ENCODE results near the gene CNTN5.

The CNTN5 gene

DNA sequence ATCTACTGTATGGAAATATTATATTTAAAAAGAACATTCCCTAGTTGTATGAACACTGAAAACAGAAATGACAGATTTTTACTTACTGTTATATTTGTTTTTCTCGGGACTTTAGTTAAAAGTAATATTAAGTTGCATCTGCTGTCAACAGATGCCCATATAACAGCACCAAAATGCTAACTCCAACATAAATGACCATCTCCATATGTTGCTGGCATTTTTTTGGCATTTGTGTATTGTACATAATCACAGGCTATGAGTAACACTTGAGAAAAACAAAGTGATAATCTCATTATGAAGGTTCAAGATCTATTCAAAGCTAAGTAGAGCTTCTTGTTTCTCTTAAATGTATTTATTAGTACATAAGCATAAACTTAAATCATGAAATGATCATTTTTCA, 172.0 kb downstream of the CNTN5 start:
- Histone ChIP-seq H4K91ac (ENCODE audit: low read length) (no peak overlapping the region), H3K27ac (ENCODE audit: low read length, poor library complexity, severe bottlenecking) (no peak overlapping the region), H2BK12ac (ENCODE audit: low read length in 2 of 2) (no peak overlapping the region), H2BK120ac (ENCODE audit: low read depth, low read length) (no peak overlapping the region), H2AFZ (ENCODE audit: low read depth, low read length) (no peak overlapping the region), H2BK5ac (ENCODE audit: low read depth, low read length, poor library complexity, severe bottlenecking) (no peak overlapping the region), H3K18ac (ENCODE audit: low read depth in 1 of 2, low read length in 2 of 2) (no peak overlapping the region), H3K23ac (ENCODE audit: low read length in 2 of 2) (no peak overlapping the region), H3K27me3 (ENCODE audit: control insufficient read depth in 1 of 2, insufficient read depth in 1 of 2, low read length in 2 of 2) (no peaks in the 10 kb centered on the region), H4K8ac (ENCODE audit: low read length) (no peak overlapping the region), H2AK5ac (ENCODE audit: low read length, severe bottlenecking) (no peak overlapping the region), H3K4me2 (ENCODE audit: low read length, poor library complexity, severe bottlenecking) (no peak overlapping the region), H3K79me1 (replicated peaks; ENCODE audit: low read length, poor library complexity, severe bottlenecking) (no peaks in the 10 kb centered on the region), H3K14ac (ENCODE audit: low read length in 2 of 2) (no peak overlapping the region), H3K4ac (ENCODE audit: low read depth in 1 of 2, low read length in 2 of 2) (no peak overlapping the region), H2BK15ac (ENCODE audit: low read depth, poor library complexity, severe bottlenecking) (no peak overlapping the region), H3K9ac (ENCODE audit: low read length) (no peak overlapping the region), H3K4me3 (ENCODE audit: insufficient read depth in 1 of 2, low read depth in 1 of 2, low read length in 2 of 2) (no peak overlapping the region), H3K4me1 (ENCODE audit: control insufficient read depth, insufficient read depth, low read depth, low read length) (no peaks in the 10 kb centered on the region), H3K9me3 (ENCODE audit: control insufficient read depth, low read length) (no peaks in the 10 kb centered on the region), H3K36me3 (ENCODE audit: control insufficient read depth in 1 of 2, insufficient read depth in 2 of 2, low read depth in 1 of 2, low read length in 2 of 2) (no peaks in the 10 kb centered on the region)
- WGBS, result no CpG with 5 or more reads among the region's 1 CpG
- no peak for DNase-seq

DNA sequence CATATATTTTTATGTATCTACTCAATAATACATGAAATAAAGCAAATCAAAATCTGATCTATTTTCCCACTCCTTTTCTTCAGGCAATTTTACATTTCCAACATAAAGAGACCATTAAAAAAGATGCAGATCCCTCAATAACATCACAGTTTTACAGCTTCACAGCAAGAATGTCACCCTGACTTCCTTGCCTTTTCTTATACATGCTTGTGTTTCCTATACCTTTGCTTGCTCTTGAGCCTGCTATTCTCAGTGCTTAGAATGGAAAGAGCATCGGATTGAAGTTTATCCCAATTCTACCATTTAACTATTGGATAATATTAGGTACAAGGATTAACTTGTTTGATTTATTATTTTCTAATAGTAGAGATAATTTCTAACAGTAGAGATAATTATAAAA, 176.7 kb downstream of the CNTN5 start:
- Histone ChIP-seq H2AK5ac (ENCODE audit: low read length, severe bottlenecking) (no peak overlapping the region), H3K27me3 (ENCODE audit: control insufficient read depth in 1 of 2, insufficient read depth in 1 of 2, low read length in 2 of 2) (no peaks in the 10 kb centered on the region), H3K27ac (ENCODE audit: low read length, poor library complexity, severe bottlenecking) (no peak overlapping the region), H3K4me1 (ENCODE audit: control insufficient read depth, insufficient read depth, low read depth, low read length) (no peaks in the 10 kb centered on the region), H4K91ac (ENCODE audit: low read length) (no peak overlapping the region), H2BK15ac (ENCODE audit: low read depth, poor library complexity, severe bottlenecking) (no peak overlapping the region), H3K18ac (ENCODE audit: low read depth in 1 of 2, low read length in 2 of 2) (no peak overlapping the region), H2BK12ac (ENCODE audit: low read length in 2 of 2) (no peak overlapping the region), H4K8ac (ENCODE audit: low read length) (no peak overlapping the region), H2BK120ac (ENCODE audit: low read depth, low read length) (no peak overlapping the region), H3K4ac (ENCODE audit: low read depth in 1 of 2, low read length in 2 of 2) (no peak overlapping the region), H3K36me3 (ENCODE audit: control insufficient read depth in 1 of 2, insufficient read depth in 2 of 2, low read depth in 1 of 2, low read length in 2 of 2) (no peaks in the 10 kb centered on the region), H2AFZ (ENCODE audit: low read depth, low read length) (no peak overlapping the region), H3K4me3 (ENCODE audit: insufficient read depth in 1 of 2, low read depth in 1 of 2, low read length in 2 of 2) (no peak overlapping the region), H3K4me2 (ENCODE audit: low read length, poor library complexity, severe bottlenecking) (no peak overlapping the region), H3K9me3 (ENCODE audit: control insufficient read depth, low read length) (no peaks in the 10 kb centered on the region), H3K14ac (ENCODE audit: low read length in 2 of 2) (no peak overlapping the region), H3K23ac (ENCODE audit: low read length in 2 of 2) (no peak overlapping the region), H2BK5ac (ENCODE audit: low read depth, low read length, poor library complexity, severe bottlenecking) (no peak overlapping the region), H3K9ac (ENCODE audit: low read length) (no peak overlapping the region), H3K79me1 (replicated peaks; ENCODE audit: low read length, poor library complexity, severe bottlenecking) (no peaks in the 10 kb centered on the region)
- WGBS, result no CpG with 5 or more reads among the region's 1 CpG
- DNase-seq, result no peak

DNA sequence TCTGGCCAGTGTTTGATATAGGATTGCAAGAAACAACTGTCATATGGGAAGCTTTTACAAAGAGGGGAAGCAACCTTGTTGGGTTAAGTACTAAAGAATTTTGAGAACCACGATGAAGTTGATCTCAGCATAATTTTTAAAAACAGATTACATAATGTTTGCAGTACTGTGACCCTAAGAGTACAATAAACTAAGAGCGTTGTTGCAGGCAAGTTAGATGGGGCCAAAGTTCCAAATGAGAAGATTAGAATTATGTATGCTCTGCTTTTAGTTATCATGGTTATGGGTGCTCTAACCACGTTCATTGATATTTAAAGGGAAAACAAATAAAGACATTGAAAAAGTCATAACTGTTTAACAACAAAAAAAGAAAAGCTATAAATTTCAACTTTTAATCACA, 177.5 kb downstream of the CNTN5 start:
- H4K8ac ChIP-seq (ENCODE audit: low read length), result no peak overlapping the region
- no peaks in the 10 kb centered on the region for H3K79me1 ChIP-seq (replicated peaks; ENCODE audit: low read length, poor library complexity, severe bottlenecking)
- H3K36me3 ChIP-seq (ENCODE audit: control insufficient read depth in 1 of 2, insufficient read depth in 2 of 2, low read depth in 1 of 2, low read length in 2 of 2), result no peaks in the 10 kb centered on the region
- no peak overlapping the region for H3K14ac ChIP-seq (ENCODE audit: low read length in 2 of 2)
- no peak overlapping the region for H2BK15ac ChIP-seq (ENCODE audit: low read depth, poor library complexity, severe bottlenecking)
- no peak overlapping the region for H3K23ac ChIP-seq (ENCODE audit: low read length in 2 of 2)
- DNase-seq, result no peak
- H4K91ac ChIP-seq (ENCODE audit: low read length), result no peak overlapping the region
- no peak overlapping the region for H3K9ac ChIP-seq (ENCODE audit: low read length)
- H3K9me3 ChIP-seq (ENCODE audit: control insufficient read depth, low read length), result no peaks in the 10 kb centered on the region
- no peak overlapping the region for H3K4me3 ChIP-seq (ENCODE audit: insufficient read depth in 1 of 2, low read depth in 1 of 2, low read length in 2 of 2)
- no peak overlapping the region for H3K4ac ChIP-seq (ENCODE audit: low read depth in 1 of 2, low read length in 2 of 2)
- no peaks in the 10 kb centered on the region for H3K4me1 ChIP-seq (ENCODE audit: control insufficient read depth, insufficient read depth, low read depth, low read length)
- no peak overlapping the region for H2BK120ac ChIP-seq (ENCODE audit: low read depth, low read length)
- 45% methylated on average over 2 of the region's 3 CpGs for WGBS
- no peak overlapping the region for H2BK12ac ChIP-seq (ENCODE audit: low read length in 2 of 2)
- no peak overlapping the region for H2AFZ ChIP-seq (ENCODE audit: low read depth, low read length)
- no peaks in the 10 kb centered on the region for H3K27me3 ChIP-seq (ENCODE audit: control insufficient read depth in 1 of 2, insufficient read depth in 1 of 2, low read length in 2 of 2)
- no peak overlapping the region for H3K18ac ChIP-seq (ENCODE audit: low read depth in 1 of 2, low read length in 2 of 2)
- no peak overlapping the region for H2BK5ac ChIP-seq (ENCODE audit: low read depth, low read length, poor library complexity, severe bottlenecking)
- no peak overlapping the region for H3K4me2 ChIP-seq (ENCODE audit: low read length, poor library complexity, severe bottlenecking)
- no peak overlapping the region for H2AK5ac ChIP-seq (ENCODE audit: low read length, severe bottlenecking)
- H3K27ac ChIP-seq (ENCODE audit: low read length, poor library complexity, severe bottlenecking), result no peak overlapping the region

DNA sequence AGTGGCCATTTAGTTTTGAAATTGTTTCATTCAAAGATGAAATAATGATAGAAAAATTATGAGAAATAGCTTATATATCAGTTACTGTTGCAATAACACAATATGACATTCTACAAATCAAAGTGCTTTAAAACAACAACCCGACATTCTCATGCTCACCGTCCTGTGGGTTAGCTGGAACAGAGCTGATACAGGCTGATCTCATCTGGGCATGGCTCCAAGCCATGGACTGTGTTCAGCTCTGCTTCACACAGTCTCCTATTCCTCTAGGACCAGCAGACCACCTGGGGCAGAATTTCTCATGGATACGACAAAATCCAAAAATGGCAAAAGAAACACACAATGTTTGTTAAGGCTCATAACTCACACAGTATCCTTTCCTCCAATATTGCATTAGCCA, 178.6 kb downstream of the CNTN5 start:
- H3K4me1 ChIP-seq (ENCODE audit: control insufficient read depth, insufficient read depth, low read depth, low read length), result no peaks in the 10 kb centered on the region
- H3K27me3 ChIP-seq (ENCODE audit: control insufficient read depth in 1 of 2, insufficient read depth in 1 of 2, low read length in 2 of 2), result no peaks in the 10 kb centered on the region
- no peak overlapping the region for H3K9ac ChIP-seq (ENCODE audit: low read length)
- H3K4me2 ChIP-seq (ENCODE audit: low read length, poor library complexity, severe bottlenecking), result no peak overlapping the region
- no peaks in the 10 kb centered on the region for H3K79me1 ChIP-seq (replicated peaks; ENCODE audit: low read length, poor library complexity, severe bottlenecking)
- H2AK5ac ChIP-seq (ENCODE audit: low read length, severe bottlenecking), result no peak overlapping the region
- DNase-seq, result no peak
- no peak overlapping the region for H3K27ac ChIP-seq (ENCODE audit: low read length, poor library complexity, severe bottlenecking)
- no peak overlapping the region for H2BK120ac ChIP-seq (ENCODE audit: low read depth, low read length)
- no peak overlapping the region for H3K18ac ChIP-seq (ENCODE audit: low read depth in 1 of 2, low read length in 2 of 2)
- no peaks in the 10 kb centered on the region for H3K9me3 ChIP-seq (ENCODE audit: control insufficient read depth, low read length)
- no peak overlapping the region for H2AFZ ChIP-seq (ENCODE audit: low read depth, low read length)
- 95% methylated on average over 3 of the region's 3 CpGs for WGBS
- H4K8ac ChIP-seq (ENCODE audit: low read length), result no peak overlapping the region
- no peak overlapping the region for H3K23ac ChIP-seq (ENCODE audit: low read length in 2 of 2)
- H2BK15ac ChIP-seq (ENCODE audit: low read depth, poor library complexity, severe bottlenecking), result no peak overlapping the region
- H3K14ac ChIP-seq (ENCODE audit: low read length in 2 of 2), result no peak overlapping the region
- no peak overlapping the region for H3K4ac ChIP-seq (ENCODE audit: low read depth in 1 of 2, low read length in 2 of 2)
- no peak overlapping the region for H2BK5ac ChIP-seq (ENCODE audit: low read depth, low read length, poor library complexity, severe bottlenecking)
- H3K4me3 ChIP-seq (ENCODE audit: insufficient read depth in 1 of 2, low read depth in 1 of 2, low read length in 2 of 2), result no peak overlapping the region
- H4K91ac ChIP-seq (ENCODE audit: low read length), result no peak overlapping the region
- H3K36me3 ChIP-seq (ENCODE audit: control insufficient read depth in 1 of 2, insufficient read depth in 2 of 2, low read depth in 1 of 2, low read length in 2 of 2), result no peaks in the 10 kb centered on the region
- H2BK12ac ChIP-seq (ENCODE audit: low read length in 2 of 2), result no peak overlapping the region

Measured in mesenchymal stem cell (in vitro differentiated cells and primary cell).